ENCODE data around the gene KCTD20. TPM values are rescaled to one million over a fixed set of nuclear protein-coding genes. Genes with fewer than 3 reads are reported as not detected.
A peak's percentile ranks its signal among the peaks of the same experiment; 100 is the strongest.

KCTD20 gene
- total and polyA plus RNA-seq, 2 of the 13 experiments (the other 11 are each of a cell fraction or from before 2014, with no cell fraction given), result 52.7 to 67.1 TPM

DNA sequence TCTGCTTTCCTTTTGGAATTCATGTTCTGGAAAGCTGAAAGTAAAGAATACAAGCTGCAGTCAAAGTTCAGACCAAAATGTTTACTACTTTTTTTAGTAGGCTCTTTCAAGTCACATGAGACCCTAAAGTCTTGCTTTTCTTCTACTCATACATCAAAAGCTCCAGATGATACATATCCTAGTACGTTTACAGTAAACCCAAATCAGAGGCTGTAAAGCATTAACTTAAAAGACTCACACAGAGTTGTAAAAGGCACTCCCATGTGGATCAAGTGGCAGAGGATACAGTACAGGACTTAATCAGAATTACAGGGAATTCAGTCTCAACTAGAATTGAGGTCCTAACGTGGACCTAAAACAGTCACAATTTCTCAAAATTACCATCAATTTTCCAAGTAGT, 63.8 kb downstream of the KCTD20 start:
- intact Hi-C loops (cut with micrococcal nuclease; ENCODE audit: unreplicated experiment) (no loop called here), in situ Hi-C loops (cut with HindIII; ENCODE audit: extremely low pct_ligation_motif_present, low pct_unique_long_range_greater_than_20kb) (no loop called here)
- no peak overlapping the region for H2AFZ ChIP-seq (ENCODE audit: low read length)
- WGBS (ENCODE audit: low lambda C conversion rate), result 65% methylated on average over 2 of the region's 2 CpGs
- POLR2A ChIA-PET, result interaction anchor here (1.2 kb wide), 1 partner anchor 172 kb away, joined by 3 read pairs; the partner anchor contains the start of gene CDKN1A
- peaks cover 10% of the 10 kb centered on the region in 2 experiments for H3K36me3 ChIP-seq (replicated peaks in 1 of 2; ENCODE audit: control insufficient read depth in 1 of 2, insufficient read depth in 2 of 2, low read length in 2 of 2)
- no peaks in the 10 kb centered on the region for H3K79me2 ChIP-seq (ENCODE audit: insufficient read depth, low read length)
- no peaks in the 10 kb centered on the region for H3K9me3 ChIP-seq (ENCODE audit: low read length)
- FAIRE-seq (no peak), ATAC-seq (peak; percentile 48; the same call in 2 of the 3 replicates), DNase-seq (ENCODE audit: low spot score) (peak; percentile 22)
- H3K4me3 ChIP-seq (replicated peaks in 1 of 3; ENCODE audit: insufficient read depth in 1 of 3, low read depth in 2 of 3, low read length in 3 of 3), result no peak overlapping the region
- peaks cover 20% of the 10 kb centered on the region for H3K4me1 ChIP-seq (ENCODE audit: insufficient read depth, low read length)
- H3K27me3 ChIP-seq (ENCODE audit: control insufficient read depth in 1 of 2, insufficient read depth in 2 of 2, low read length in 2 of 2), result no peaks in the 10 kb centered on the region
- CTCF ChIA-PET (ENCODE audit: low intra/inter-chr PET ratio, low total read pairs), result no interaction called here
- no peak overlapping the region for H3K27ac ChIP-seq (ENCODE audit: extremely low read length, insufficient read depth, low read length)
- H4K20me1 ChIP-seq (ENCODE audit: insufficient read depth, low read length), result no peaks in the 10 kb centered on the region
- no peak overlapping the region for H3K4me2 ChIP-seq (ENCODE audit: low read depth, low read length)
- BruUV-seq (replicated peaks), result no TSS peak
- no peak overlapping the region for H3K9ac ChIP-seq (ENCODE audit: insufficient read depth, low read depth, low read length)
- TF ChIP-seq, protein P1, sequence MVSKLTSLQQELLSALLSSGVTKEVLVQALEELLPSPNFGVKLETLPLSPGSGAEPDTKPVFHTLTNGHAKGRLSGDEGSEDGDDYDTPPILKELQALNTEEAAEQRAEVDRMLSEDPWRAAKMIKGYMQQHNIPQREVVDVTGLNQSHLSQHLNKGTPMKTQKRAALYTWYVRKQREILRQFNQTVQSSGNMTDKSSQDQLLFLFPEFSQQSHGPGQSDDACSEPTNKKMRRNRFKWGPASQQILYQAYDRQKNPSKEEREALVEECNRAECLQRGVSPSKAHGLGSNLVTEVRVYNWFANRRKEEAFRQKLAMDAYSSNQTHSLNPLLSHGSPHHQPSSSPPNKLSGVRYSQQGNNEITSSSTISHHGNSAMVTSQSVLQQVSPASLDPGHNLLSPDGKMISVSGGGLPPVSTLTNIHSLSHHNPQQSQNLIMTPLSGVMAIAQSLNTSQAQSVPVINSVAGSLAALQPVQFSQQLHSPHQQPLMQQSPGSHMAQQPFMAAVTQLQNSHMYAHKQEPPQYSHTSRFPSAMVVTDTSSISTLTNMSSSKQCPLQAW (CRISPR knock-in tag; IDR thresholded peaks at IDR 0.05), result no peak
- TF ChIP-seq, protein P2, sequence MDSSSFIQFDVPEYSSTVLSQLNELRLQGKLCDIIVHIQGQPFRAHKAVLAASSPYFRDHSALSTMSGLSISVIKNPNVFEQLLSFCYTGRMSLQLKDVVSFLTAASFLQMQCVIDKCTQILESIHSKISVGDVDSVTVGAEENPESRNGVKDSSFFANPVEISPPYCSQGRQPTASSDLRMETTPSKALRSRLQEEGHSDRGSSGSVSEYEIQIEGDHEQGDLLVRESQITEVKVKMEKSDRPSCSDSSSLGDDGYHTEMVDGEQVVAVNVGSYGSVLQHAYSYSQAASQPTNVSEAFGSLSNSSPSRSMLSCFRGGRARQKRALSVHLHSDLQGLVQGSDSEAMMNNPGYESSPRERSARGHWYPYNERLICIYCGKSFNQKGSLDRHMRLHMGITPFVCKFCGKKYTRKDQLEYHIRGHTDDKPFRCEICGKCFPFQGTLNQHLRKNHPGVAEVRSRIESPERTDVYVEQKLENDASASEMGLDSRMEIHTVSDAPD (CRISPR knock-in tag; IDR thresholded peaks at IDR 0.05), result no peak
- TF ChIP-seq, protein P3, sequence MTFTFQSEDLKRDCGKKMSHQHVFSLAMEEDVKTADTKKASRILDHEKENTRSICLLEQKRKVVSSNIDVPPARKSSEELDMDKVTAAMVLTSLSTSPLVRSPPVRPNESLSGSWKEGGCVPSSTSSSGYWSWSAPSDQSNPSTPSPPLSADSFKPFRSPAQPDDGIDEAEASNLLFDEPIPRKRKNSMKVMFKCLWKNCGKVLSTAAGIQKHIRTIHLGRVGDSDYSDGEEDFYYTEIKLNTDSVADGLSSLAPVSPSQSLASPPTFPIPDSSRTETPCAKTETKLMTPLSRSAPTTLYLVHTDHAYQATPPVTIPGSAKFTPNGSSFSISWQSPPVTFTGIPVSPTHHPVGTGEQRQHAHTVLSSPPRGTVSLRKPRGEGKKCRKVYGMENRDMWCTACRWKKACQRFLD (CRISPR knock-in tag; IDR thresholded peaks at IDR 0.05; ENCODE audit: borderline replicate concordance), result no peak
- TF ChIP-seq, protein P4, sequence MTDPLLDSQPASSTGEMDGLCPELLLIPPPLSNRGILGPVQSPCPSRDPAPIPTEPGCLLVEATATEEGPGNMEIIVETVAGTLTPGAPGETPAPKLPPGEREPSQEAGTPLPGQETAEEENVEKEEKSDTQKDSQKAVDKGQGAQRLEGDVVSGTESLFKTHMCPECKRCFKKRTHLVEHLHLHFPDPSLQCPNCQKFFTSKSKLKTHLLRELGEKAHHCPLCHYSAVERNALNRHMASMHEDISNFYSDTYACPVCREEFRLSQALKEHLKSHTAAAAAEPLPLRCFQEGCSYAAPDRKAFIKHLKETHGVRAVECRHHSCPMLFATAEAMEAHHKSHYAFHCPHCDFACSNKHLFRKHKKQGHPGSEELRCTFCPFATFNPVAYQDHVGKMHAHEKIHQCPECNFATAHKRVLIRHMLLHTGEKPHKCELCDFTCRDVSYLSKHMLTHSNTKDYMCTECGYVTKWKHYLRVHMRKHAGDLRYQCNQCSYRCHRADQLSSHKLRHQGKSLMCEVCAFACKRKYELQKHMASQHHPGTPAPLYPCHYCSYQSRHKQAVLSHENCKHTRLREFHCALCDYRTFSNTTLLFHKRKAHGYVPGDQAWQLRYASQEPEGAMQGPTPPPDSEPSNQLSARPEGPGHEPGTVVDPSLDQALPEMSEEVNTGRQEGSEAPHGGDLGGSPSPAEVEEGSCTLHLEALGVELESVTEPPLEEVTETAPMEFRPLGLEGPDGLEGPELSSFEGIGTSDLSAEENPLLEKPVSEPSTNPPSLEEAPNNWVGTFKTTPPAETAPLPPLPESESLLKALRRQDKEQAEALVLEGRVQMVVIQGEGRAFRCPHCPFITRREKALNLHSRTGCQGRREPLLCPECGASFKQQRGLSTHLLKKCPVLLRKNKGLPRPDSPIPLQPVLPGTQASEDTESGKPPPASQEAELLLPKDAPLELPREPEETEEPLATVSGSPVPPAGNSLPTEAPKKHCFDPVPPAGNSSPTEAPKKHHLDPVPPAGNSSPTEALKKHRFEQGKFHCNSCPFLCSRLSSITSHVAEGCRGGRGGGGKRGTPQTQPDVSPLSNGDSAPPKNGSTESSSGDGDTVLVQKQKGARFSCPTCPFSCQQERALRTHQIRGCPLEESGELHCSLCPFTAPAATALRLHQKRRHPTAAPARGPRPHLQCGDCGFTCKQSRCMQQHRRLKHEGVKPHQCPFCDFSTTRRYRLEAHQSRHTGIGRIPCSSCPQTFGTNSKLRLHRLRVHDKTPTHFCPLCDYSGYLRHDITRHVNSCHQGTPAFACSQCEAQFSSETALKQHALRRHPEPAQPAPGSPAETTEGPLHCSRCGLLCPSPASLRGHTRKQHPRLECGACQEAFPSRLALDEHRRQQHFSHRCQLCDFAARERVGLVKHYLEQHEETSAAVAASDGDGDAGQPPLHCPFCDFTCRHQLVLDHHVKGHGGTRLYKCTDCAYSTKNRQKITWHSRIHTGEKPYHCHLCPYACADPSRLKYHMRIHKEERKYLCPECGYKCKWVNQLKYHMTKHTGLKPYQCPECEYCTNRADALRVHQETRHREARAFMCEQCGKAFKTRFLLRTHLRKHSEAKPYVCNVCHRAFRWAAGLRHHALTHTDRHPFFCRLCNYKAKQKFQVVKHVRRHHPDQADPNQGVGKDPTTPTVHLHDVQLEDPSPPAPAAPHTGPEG (CRISPR knock-in tag; IDR thresholded peaks at IDR 0.05), result no peak
- TF ChIP-seq, protein P5, sequence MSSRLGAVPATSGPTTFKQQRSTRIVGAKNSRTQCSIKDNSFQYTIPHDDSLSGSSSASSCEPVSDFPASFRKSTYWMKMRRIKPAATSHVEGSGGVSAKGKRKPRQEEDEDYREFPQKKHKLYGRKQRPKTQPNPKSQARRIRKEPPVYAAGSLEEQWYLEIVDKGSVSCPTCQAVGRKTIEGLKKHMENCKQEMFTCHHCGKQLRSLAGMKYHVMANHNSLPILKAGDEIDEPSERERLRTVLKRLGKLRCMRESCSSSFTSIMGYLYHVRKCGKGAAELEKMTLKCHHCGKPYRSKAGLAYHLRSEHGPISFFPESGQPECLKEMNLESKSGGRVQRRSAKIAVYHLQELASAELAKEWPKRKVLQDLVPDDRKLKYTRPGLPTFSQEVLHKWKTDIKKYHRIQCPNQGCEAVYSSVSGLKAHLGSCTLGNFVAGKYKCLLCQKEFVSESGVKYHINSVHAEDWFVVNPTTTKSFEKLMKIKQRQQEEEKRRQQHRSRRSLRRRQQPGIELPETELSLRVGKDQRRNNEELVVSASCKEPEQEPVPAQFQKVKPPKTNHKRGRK (CRISPR knock-in tag; IDR thresholded peaks at IDR 0.05), result no peak
- peak; percentile 16; the same call in 1 of the 2 replicates for TF ChIP-seq TCF7 (IDR thresholded peaks at IDR 0.05; ENCODE audit: low read depth)
- TF ChIP-seq, protein P6, sequence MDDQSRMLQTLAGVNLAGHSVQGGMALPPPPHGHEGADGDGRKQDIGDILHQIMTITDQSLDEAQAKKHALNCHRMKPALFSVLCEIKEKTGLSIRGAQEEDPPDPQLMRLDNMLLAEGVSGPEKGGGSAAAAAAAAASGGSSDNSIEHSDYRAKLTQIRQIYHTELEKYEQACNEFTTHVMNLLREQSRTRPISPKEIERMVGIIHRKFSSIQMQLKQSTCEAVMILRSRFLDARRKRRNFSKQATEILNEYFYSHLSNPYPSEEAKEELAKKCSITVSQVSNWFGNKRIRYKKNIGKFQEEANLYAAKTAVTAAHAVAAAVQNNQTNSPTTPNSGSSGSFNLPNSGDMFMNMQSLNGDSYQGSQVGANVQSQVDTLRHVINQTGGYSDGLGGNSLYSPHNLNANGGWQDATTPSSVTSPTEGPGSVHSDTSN (CRISPR knock-in tag; IDR thresholded peaks at IDR 0.05; ENCODE audit: borderline replicate concordance), result no peak

Measured in HepG2 (cell line).